Measurements from ENCODE around the gene FADS1. TPM values are rescaled to one million over a fixed set of nuclear protein-coding genes. Genes with fewer than 3 reads are reported as not detected.

FADS1 gene
- total and polyA plus RNA-seq, 7 donors = 8.6 to 93.2 (median 17.2) TPM

DNA sequence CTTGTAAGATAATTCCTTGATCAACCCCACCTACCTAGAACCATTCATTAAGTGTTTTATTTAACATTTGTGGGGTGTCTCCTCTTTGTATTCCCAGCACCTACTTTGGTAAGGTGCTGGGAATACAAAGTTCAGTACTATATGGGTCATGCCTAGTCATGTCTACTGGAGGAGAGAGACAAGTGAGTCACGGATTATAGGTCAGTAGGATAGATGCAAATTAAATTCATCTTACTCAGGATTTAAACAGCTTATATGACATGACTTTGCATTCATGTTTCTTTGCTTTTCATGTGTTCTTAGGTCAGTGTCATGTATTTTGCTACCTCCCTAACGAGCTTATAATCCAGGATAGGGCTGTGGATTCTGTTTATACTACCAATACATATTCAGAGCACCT, 3.4 kb upstream of the FADS1 start:
- no peak overlapping the region for H3K4me3 ChIP-seq
- H3K4me1 ChIP-seq = peaks cover 9% of the 10 kb centered on the region
- H3K27ac ChIP-seq = no peak overlapping the region
- 93 to 96% (median 94%) methylated on average over 2 of the region's 2 CpGs for WGBS, 3 donors
- H3K9me3 ChIP-seq = no peaks in the 10 kb centered on the region
- DNase-seq (no peak), ATAC-seq (no peak)
- intact Hi-C loops (cut with DNase I) = no loop called here
- H3K36me3 ChIP-seq (ENCODE audit: insufficient read depth in 1 of 2, low read depth in 1 of 2) = no peaks in the 10 kb centered on the region
- no peaks in the 10 kb centered on the region for H3K27me3 ChIP-seq (ENCODE audit: insufficient read depth in 3 of 3, low read length in 2 of 3)
- TF ChIP-seq, protein P1, sequence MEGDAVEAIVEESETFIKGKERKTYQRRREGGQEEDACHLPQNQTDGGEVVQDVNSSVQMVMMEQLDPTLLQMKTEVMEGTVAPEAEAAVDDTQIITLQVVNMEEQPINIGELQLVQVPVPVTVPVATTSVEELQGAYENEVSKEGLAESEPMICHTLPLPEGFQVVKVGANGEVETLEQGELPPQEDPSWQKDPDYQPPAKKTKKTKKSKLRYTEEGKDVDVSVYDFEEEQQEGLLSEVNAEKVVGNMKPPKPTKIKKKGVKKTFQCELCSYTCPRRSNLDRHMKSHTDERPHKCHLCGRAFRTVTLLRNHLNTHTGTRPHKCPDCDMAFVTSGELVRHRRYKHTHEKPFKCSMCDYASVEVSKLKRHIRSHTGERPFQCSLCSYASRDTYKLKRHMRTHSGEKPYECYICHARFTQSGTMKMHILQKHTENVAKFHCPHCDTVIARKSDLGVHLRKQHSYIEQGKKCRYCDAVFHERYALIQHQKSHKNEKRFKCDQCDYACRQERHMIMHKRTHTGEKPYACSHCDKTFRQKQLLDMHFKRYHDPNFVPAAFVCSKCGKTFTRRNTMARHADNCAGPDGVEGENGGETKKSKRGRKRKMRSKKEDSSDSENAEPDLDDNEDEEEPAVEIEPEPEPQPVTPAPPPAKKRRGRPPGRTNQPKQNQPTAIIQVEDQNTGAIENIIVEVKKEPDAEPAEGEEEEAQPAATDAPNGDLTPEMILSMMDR (IDR thresholded peaks at IDR 0.05) = no peak

GRCh38 chr11:61817471-61818202, 834 bp upstream of the FADS1 start:
- H3K4me1 ChIP-seq = peaks cover 13% of the 10 kb centered on the region
- DNase-seq = no peak
- peak overlapping the region; percentile 92 for H3K27ac ChIP-seq
- ATAC-seq = no peak
- H3K4me3 ChIP-seq = peak overlapping the region; percentile 85
- no peaks in the 10 kb centered on the region for H3K9me3 ChIP-seq
- TF ChIP-seq, protein P1 (IDR thresholded peaks at IDR 0.05) = no peak
- no peaks in the 10 kb centered on the region for H3K27me3 ChIP-seq (ENCODE audit: insufficient read depth in 3 of 3, low read length in 2 of 3)
- intact Hi-C loops (cut with DNase I) = loop anchor here in 1 of 2 donors (5.0 kb wide), 1 partner anchor 75 kb away; the partner anchor contains the start of gene FADS3
- no peaks in the 10 kb centered on the region for H3K36me3 ChIP-seq (ENCODE audit: insufficient read depth in 1 of 2, low read depth in 1 of 2)
- 72 to 82% (median 76%) methylated on average over 6 of the region's 6 CpGs for WGBS, 3 donors

GRCh38 chr11:61815790-61816735, 740 bp downstream of the FADS1 start:
- TF ChIP-seq, protein P1 (IDR thresholded peaks at IDR 0.05) = no peak
- Histone ChIP-seq H3K4me1 (peaks cover 13% of the 10 kb centered on the region), H3K27ac (peak overlapping the region; percentile 92), H3K9me3 (no peaks in the 10 kb centered on the region), H3K27me3 (ENCODE audit: insufficient read depth in 3 of 3, low read length in 2 of 3) (no peaks in the 10 kb centered on the region), H3K4me3 (peak overlapping the region; percentile 85), H3K36me3 (ENCODE audit: insufficient read depth in 1 of 2, low read depth in 1 of 2) (peaks cover 0 to 8% of the 10 kb centered on the region in 2 donors)
- peak; percentile 17 to 55 (median 30) for ATAC-seq
- DNase-seq = peak; percentile 74 to 81
- intact Hi-C loops (cut with DNase I) = loop anchor here in 1 of 2 donors (5.0 kb wide), 1 partner anchor 76 kb away; the partner anchor contains the start of gene FADS3
- WGBS, 3 donors = 0 to 1% (median 1%) methylated on average over 51 to 69 of the region's 69 CpGs

GRCh38 chr11:61814958-61815789, 1.6 kb downstream of the FADS1 start:
- Histone ChIP-seq H3K4me1 (peaks cover 13% of the 10 kb centered on the region), H3K36me3 (ENCODE audit: insufficient read depth in 1 of 2, low read depth in 1 of 2) (peaks cover 0 to 11% of the 10 kb centered on the region in 2 donors), H3K9me3 (no peaks in the 10 kb centered on the region), H3K27me3 (ENCODE audit: insufficient read depth in 3 of 3, low read length in 2 of 3) (no peaks in the 10 kb centered on the region), H3K4me3 (peak overlapping the region; percentile 85), H3K27ac (peak overlapping the region; percentile 92)
- 1% methylated on average over 49 to 66 of the region's 66 CpGs for WGBS, 3 donors
- peak; percentile 97 for DNase-seq
- TF ChIP-seq, protein P1 (IDR thresholded peaks at IDR 0.05) = no peak
- ATAC-seq = peak; percentile 86 to 91 (median 90)
- intact Hi-C loops (cut with DNase I) = loop anchor here in 1 of 2 donors (5.0 kb wide), 1 partner anchor 77 kb away; the partner anchor contains the start of gene FADS3

All from psoas muscle (tissue), 8 donors.